Left lung (tissue), 10 donors: ENCODE results near the gene SETD4. TPM values are rescaled to one million over a fixed set of nuclear protein-coding genes. Genes with fewer than 3 reads are reported as not detected.

ENCODE experiments used
- ATAC-seq: fragments of 200-7000 bp; cut with Tn5 transposase; one replicate; pipeline ENCODE4 v1.9.1; 2020; ENCODE audit warnings: moderate library complexity
- DNase-seq, 4 donors: peaks; one replicate each; pipeline ENCODE4 v3.0.0-alpha.2; 2013 to 2020
- H3K27ac ChIP-seq, 2 donors: fragments of 200-600 bp; sonication (generic) in 1 of 2; one replicate each; pipeline versions ENCODE4 v1.5.0 to v1.8.0; 2020 to 2021
- H3K27me3 ChIP-seq, 2 donors: fragments of 200-600 bp; sonication (generic) in 1 of 2; one replicate each; pipeline versions ENCODE4 v1.5.0 to v1.8.0; 2020 to 2021
- H3K36me3 ChIP-seq, 2 donors: fragments of 200-600 bp; sonication (generic) in 1 of 2; one replicate each; pipeline versions ENCODE4 v1.5.0 to v1.8.0; 2020 to 2021
- H3K4me1 ChIP-seq, 2 donors: fragments of 200-600 bp; one replicate each; pipeline ENCODE4 v1.8.0; 2021
- H3K4me3 ChIP-seq, 2 donors: fragments of 200-600 bp; sonication (generic) in 1 of 2; one replicate each; pipeline versions ENCODE4 v1.5.0 to v1.8.0; 2020 to 2021; ENCODE audit warnings: mild to moderate bottlenecking in 1 of 2
- H3K9me3 ChIP-seq, 2 donors: fragments of 200-600 bp; sonication (generic) in 1 of 2; one replicate each; pipeline versions ENCODE4 v1.5.0 to v1.8.0; 2020 to 2021
- intact Hi-C, 2 donors: fragments of 100-400 bp; cut with DNase I; formaldehyde crosslinking; loops; one replicate each; pipeline versions ENCODE4 v1.11.2 to v1.14.2; 2022
- polyA plus RNA-seq, 6 donors: library from polyadenylated mRNA; unstranded; fragments of 120-200 nt; gene quantifications; one replicate each; pipeline ENCODE4 v1.2.1, GENCODE V29; 2013; ENCODE audit not compliant: insufficient read length in 6 of 6
- total RNA-seq, 2 donors: library from RNA; stranded (reverse); fragmentation: NEBNext Ultra II Directional; extraction: Animal tissue kit (Norgen Biotek cat#: 25700); gene quantifications; one replicate each; pipeline ENCODE4 v1.2.1, GENCODE V29; 2021
- TF ChIP-seq, protein P1 (sequence below), 2 donors: fragments of 200-600 bp; sonication (generic) in 1 of 2; IDR thresholded peaks; one replicate each; pipeline versions ENCODE4 v1.5.0 to v1.8.0; 2021; ENCODE audit warnings: antibody characterized with exemption in 2 of 2
- donor health status: DM: no; HTN: yes; CAD: no.
- donor health status: DM: no; HTN: no; CAD: no.

The SETD4 gene
- total and polyA plus RNA-seq, 8 donors, result 16.6 to 44.7 (median 35.2) TPM

- TF ChIP-seq, protein P1, sequence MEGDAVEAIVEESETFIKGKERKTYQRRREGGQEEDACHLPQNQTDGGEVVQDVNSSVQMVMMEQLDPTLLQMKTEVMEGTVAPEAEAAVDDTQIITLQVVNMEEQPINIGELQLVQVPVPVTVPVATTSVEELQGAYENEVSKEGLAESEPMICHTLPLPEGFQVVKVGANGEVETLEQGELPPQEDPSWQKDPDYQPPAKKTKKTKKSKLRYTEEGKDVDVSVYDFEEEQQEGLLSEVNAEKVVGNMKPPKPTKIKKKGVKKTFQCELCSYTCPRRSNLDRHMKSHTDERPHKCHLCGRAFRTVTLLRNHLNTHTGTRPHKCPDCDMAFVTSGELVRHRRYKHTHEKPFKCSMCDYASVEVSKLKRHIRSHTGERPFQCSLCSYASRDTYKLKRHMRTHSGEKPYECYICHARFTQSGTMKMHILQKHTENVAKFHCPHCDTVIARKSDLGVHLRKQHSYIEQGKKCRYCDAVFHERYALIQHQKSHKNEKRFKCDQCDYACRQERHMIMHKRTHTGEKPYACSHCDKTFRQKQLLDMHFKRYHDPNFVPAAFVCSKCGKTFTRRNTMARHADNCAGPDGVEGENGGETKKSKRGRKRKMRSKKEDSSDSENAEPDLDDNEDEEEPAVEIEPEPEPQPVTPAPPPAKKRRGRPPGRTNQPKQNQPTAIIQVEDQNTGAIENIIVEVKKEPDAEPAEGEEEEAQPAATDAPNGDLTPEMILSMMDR (IDR thresholded peaks at IDR 0.05), result no peak
- H3K27me3 ChIP-seq, result peaks cover 0 to 4% of the 10 kb centered on the region in 2 donors
- H3K4me1 ChIP-seq, result no peaks in the 10 kb centered on the region
- no peak for DNase-seq
- no peaks in the 10 kb centered on the region for H3K9me3 ChIP-seq
- H3K27ac ChIP-seq, result no peak overlapping the region
- H3K4me3 ChIP-seq, result no peak overlapping the region
- no peaks in the 10 kb centered on the region for H3K36me3 ChIP-seq
- ATAC-seq, result no peak
- intact Hi-C loops, result no loop called here
These were observed 45.3 kb downstream of the SETD4 start for GRCh38 chr21:36015045-36015444.

- no peaks in the 10 kb centered on the region for H3K36me3 ChIP-seq
- H3K4me1 ChIP-seq, result no peaks in the 10 kb centered on the region
- H3K4me3 ChIP-seq, result no peak overlapping the region
- TF ChIP-seq, protein P1 (IDR thresholded peaks at IDR 0.05), result no peak
- no peak for ATAC-seq
- H3K9me3 ChIP-seq, result no peaks in the 10 kb centered on the region
- no peak overlapping the region for H3K27ac ChIP-seq
- H3K27me3 ChIP-seq, result peaks cover 0 to 4% of the 10 kb centered on the region in 2 donors
- intact Hi-C loops, result no loop called here
- DNase-seq, result no peak
These were observed 49.5 kb downstream of the SETD4 start for GRCh38 chr21:36010801-36011200.

DNA sequence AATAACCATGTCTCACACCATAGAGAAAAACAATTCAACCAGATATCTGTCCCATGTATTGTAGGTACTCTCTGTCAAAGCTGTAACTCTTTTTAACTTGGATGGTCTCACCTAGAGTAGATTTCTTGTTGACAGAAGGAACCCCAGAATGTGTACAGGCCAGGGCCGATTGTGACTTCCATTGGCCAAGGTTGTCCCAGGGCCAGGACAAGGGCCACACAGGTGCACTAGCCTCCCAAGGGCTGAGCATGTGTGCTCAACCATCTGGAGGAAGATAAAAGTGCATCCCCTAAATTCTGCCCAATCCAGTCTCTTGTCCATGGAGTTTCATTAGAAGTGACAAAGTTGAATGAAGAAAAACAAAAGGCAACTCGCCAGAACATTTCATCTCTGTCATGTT is 51.8 kb downstream of the SETD4 start:
- Histone ChIP-seq H3K27ac (no peak overlapping the region), H3K4me3 (no peak overlapping the region), H3K36me3 (no peaks in the 10 kb centered on the region), H3K9me3 (no peaks in the 10 kb centered on the region), H3K27me3 (peaks cover 0 to 4% of the 10 kb centered on the region in 2 donors), H3K4me1 (no peaks in the 10 kb centered on the region)
- ATAC-seq, result no peak
- DNase-seq, result no peak
- intact Hi-C loops, result no loop called here
- TF ChIP-seq, protein P1 (IDR thresholded peaks at IDR 0.05), result no peak

GRCh38 chr21:36005879-36006400 is 54.4 kb downstream of the SETD4 start:
- TF ChIP-seq, protein P1 (IDR thresholded peaks at IDR 0.05), result no peak
- no peak overlapping the region for H3K4me3 ChIP-seq
- H3K27me3 ChIP-seq, result no peaks in the 10 kb centered on the region
- H3K36me3 ChIP-seq, result no peaks in the 10 kb centered on the region
- no peak overlapping the region for H3K27ac ChIP-seq
- ATAC-seq (no peak), DNase-seq (no peak)
- intact Hi-C loops, result no loop called here
- no peaks in the 10 kb centered on the region for H3K9me3 ChIP-seq
- H3K4me1 ChIP-seq, result no peaks in the 10 kb centered on the region

GRCh38 chr21:36005018-36005417 is 55.3 kb downstream of the SETD4 start:
- H3K4me1 ChIP-seq, result no peaks in the 10 kb centered on the region
- H3K27me3 ChIP-seq, result no peaks in the 10 kb centered on the region
- no peaks in the 10 kb centered on the region for H3K9me3 ChIP-seq
- intact Hi-C loops, result no loop called here
- H3K27ac ChIP-seq, result no peak overlapping the region
- no peak for ATAC-seq
- no peaks in the 10 kb centered on the region for H3K36me3 ChIP-seq
- H3K4me3 ChIP-seq, result no peak overlapping the region
- TF ChIP-seq, protein P1 (IDR thresholded peaks at IDR 0.05), result no peak
- no peak for DNase-seq
